RWPE1 (cell line): ENCODE results near the gene GALNT18.

ENCODE experiments used
- CTCF ChIA-PET: fragments of 350-600 bp; sonication (Branson Sonifier 250); formaldehyde crosslinking; extraction: SDS; loops from one replicate; lab custom pipeline; 2021; lab: Yijun Ruan, JAX
- POLR2A ChIA-PET: fragments of 400-600 bp; formaldehyde crosslinking; extraction: SDS; loops from one replicate; lab custom pipeline; 2020; ENCODE audit warnings: antibody characterized with exemption; ENCODE audit not compliant: low non-redundant PET; lab: Yijun Ruan, JAX
- DNase-seq: peaks from one replicate; pipeline ENCODE4 v3.0.0; 2012; ENCODE audit warnings: low spot score
- H3K27ac ChIP-seq: fragments of 450-650 bp; 2 replicates; pipeline ENCODE4 v1.5.1; 2017
- TF ChIP-seq, protein P1 (sequence below): fragments of 450-650 bp; conservative IDR thresholded peaks from 2 replicates; pipeline ENCODE4 v1.5.1; 2017; ENCODE audit warnings: low read depth, mild to moderate bottlenecking

The GALNT18 gene

DNA sequence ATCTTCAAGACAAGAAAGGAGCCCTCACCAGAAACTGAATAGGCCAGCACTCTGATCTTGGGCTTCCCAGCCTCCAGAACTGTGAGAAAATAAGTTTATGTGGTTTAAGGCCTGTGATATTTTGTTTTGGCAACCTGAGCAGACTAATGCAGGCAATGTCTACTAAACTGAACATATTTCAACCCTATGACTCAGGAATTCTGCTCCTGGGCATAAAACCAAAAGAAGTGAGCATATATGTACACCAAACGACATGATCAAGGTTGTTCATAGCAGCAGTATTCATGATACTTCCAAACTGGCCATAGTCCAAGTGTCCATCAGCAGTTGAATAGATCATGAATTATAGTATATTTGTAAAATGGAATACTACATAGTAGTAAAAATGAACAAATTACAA, 297.7 kb downstream of the GALNT18 start:
- peak; percentile 5 for DNase-seq
- POLR2A ChIA-PET = no interaction called here
- TF ChIP-seq, protein P1, sequence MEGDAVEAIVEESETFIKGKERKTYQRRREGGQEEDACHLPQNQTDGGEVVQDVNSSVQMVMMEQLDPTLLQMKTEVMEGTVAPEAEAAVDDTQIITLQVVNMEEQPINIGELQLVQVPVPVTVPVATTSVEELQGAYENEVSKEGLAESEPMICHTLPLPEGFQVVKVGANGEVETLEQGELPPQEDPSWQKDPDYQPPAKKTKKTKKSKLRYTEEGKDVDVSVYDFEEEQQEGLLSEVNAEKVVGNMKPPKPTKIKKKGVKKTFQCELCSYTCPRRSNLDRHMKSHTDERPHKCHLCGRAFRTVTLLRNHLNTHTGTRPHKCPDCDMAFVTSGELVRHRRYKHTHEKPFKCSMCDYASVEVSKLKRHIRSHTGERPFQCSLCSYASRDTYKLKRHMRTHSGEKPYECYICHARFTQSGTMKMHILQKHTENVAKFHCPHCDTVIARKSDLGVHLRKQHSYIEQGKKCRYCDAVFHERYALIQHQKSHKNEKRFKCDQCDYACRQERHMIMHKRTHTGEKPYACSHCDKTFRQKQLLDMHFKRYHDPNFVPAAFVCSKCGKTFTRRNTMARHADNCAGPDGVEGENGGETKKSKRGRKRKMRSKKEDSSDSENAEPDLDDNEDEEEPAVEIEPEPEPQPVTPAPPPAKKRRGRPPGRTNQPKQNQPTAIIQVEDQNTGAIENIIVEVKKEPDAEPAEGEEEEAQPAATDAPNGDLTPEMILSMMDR = no peak
- CTCF ChIA-PET = interaction anchor here (0.6 kb wide), 1 partner anchor 357 kb away, joined by 4 read pairs; no protein-coding TSS in a partner anchor
- H3K27ac ChIP-seq = no peak overlapping the region

DNA sequence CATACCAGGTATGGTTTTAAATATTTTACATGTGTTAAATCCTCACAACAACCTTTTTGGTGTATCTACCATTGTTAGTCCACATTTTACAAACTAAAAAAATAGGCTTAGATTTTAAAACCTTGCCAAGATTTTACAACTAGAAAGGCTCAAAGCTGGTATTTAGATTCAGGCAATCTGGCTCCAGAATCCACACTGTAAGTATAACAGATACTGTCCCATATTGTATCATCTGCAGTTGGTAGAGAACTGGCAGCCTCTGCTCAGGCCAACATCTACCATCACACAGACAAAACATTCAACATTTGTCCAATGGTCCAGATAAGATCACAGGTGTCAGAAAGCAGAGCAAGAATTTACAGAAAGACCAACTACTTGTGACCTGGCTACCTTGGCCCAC, 299.7 kb downstream of the GALNT18 start:
- H3K27ac ChIP-seq = no peak overlapping the region
- ChIA-PET POLR2A (no interaction called here), CTCF (no interaction called here)
- DNase-seq = no peak
- TF ChIP-seq, protein P1 = no peak

GRCh38 chr11:11320825-11321224, 301.0 kb downstream of the GALNT18 start:
- ChIA-PET CTCF (no interaction called here), POLR2A (no interaction called here)
- H3K27ac ChIP-seq = no peak overlapping the region
- DNase-seq = no peak
- TF ChIP-seq, protein P1 = no peak

- TF ChIP-seq, protein P1 = no peak
- no peak overlapping the region for H3K27ac ChIP-seq
- ChIA-PET POLR2A (no interaction called here), CTCF (no interaction called here)
- no peak for DNase-seq
These were observed 302.8 kb downstream of the GALNT18 start for GRCh38 chr11:11318961-11319360.

DNA sequence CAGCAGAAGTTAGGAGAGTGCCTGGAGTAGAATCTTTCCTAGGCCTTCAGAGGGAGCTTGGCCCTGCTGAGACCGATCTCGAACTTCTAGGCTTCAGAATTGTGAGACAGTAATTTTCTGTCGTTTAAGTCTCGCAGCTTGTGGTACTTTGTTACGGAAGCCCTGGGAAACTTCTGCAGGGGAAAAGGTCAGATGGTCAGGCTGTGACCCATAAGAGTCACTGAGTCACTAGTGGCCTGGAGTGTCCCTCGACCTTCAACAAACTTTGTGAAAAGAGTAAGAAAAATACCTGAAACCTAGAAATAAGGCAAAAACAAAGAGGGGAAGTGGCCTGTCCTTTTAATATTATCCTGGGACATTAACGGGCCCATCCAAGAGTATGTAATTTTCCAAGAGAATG, 303.3 kb downstream of the GALNT18 start:
- H3K27ac ChIP-seq = no peak overlapping the region
- no peak for DNase-seq
- TF ChIP-seq, protein P1 = no peak
- ChIA-PET CTCF (no interaction called here), POLR2A (no interaction called here)

DNA sequence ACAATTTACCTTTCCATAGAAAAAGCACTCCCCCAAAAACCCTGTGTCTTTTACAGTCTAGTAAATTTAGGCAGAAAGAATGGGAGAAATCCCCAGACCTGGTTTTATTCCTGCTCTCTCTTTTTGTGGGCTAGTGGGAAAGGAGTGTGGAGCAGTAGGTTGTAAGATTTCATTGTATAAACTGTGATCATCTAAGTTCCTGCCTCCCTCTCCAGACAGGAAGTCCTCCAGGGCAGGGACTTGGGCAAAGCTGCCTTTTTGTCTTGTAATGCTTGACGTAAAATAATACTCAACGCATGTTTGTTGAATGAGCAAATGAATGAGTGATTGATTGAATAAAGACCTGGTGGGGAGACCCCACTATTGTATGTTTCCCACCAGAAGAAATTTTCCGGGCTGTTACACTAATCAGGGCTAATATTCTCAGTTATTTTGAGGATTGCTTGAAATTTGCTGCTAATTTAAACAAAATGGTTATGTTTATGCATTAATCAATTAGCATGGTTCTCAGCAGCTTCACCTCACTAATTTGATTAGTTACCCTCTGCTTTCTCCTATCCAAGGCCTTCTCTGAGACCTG, 305.1 kb downstream of the GALNT18 start:
- CTCF ChIA-PET = interaction anchor here (0.6 kb wide), 1 partner anchor 65 kb away, joined by 3 read pairs; no protein-coding TSS in a partner anchor

More for the DNA sequence above, 305.1 kb downstream of the GALNT18 start:
- POLR2A ChIA-PET = no interaction called here
- TF ChIP-seq, protein P1 = no peak
- DNase-seq = no peak
- no peak overlapping the region for H3K27ac ChIP-seq
